Kidney epithelial cell (primary cell): ENCODE data around the gene GABRB1. TPM values are rescaled to one million over a fixed set of nuclear protein-coding genes. Genes with fewer than 3 reads are reported as not detected.

ENCODE experiments used
- DNase-seq: peaks from one replicate; pipeline ENCODE4 v3.0.0-alpha.2; 2010; ENCODE audit warnings: low read depth
- H3K27me3 ChIP-seq: 2 replicates; pipeline ENCODE4 v1.6.0; 2011; ENCODE audit warnings: low read length; ENCODE audit not compliant: control insufficient read depth, insufficient read depth
- H3K36me3 ChIP-seq: 2 replicates; pipeline ENCODE4 v1.5.1; 2011; ENCODE audit warnings: low read length; ENCODE audit not compliant: control insufficient read depth, insufficient read depth
- H3K4me3 ChIP-seq: 2 replicates; pipeline ENCODE4 v1.5.1; 2011; ENCODE audit warnings: low read depth, mild to moderate bottlenecking, control low read depth, low read length
- total RNA-seq: library from RNA; depleted of rRNA; stranded (reverse); fragments of >200 nt; gene quantifications from 2 replicates; pipeline ENCODE4 v1.2.3, GENCODE V29; 2015
- TF ChIP-seq, protein P1 (sequence below): IDR thresholded peaks from 2 replicates; pipeline ENCODE4 v1.5.1; 2011; ENCODE audit warnings: mild to moderate bottlenecking, moderate library complexity, low read length, control low read depth, inconsistent platforms; ENCODE audit not compliant: insufficient read depth, poor library complexity, severe bottlenecking

Gene GABRB1
- total RNA-seq, 1 donor from 2014 or later: not detected

DNA sequence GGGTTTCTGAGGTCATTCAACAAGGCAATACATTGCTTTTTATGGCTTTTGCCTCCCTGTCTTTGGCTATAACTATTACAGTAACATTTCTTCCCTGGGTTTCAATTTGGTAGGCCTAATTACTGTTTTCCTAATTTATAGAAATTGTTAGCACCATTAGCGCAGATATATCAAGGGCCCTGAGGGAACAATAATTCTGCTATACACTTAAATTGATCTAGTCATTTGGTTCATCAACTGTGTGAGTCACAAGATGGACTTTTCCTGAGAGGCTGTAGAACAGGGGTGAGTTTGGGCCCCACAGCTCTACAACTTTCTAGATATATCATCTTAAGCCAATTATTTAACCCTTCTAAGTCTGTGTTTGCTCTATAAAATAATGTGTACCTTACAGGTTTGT lies 324.2 kb downstream of the GABRB1 start:
- H3K27me3 ChIP-seq: no peaks in the 10 kb centered on the region
- no peaks in the 10 kb centered on the region for H3K36me3 ChIP-seq
- DNase-seq: no peak
- TF ChIP-seq, protein P1, sequence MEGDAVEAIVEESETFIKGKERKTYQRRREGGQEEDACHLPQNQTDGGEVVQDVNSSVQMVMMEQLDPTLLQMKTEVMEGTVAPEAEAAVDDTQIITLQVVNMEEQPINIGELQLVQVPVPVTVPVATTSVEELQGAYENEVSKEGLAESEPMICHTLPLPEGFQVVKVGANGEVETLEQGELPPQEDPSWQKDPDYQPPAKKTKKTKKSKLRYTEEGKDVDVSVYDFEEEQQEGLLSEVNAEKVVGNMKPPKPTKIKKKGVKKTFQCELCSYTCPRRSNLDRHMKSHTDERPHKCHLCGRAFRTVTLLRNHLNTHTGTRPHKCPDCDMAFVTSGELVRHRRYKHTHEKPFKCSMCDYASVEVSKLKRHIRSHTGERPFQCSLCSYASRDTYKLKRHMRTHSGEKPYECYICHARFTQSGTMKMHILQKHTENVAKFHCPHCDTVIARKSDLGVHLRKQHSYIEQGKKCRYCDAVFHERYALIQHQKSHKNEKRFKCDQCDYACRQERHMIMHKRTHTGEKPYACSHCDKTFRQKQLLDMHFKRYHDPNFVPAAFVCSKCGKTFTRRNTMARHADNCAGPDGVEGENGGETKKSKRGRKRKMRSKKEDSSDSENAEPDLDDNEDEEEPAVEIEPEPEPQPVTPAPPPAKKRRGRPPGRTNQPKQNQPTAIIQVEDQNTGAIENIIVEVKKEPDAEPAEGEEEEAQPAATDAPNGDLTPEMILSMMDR: no peak
- H3K4me3 ChIP-seq: no peak overlapping the region

DNA sequence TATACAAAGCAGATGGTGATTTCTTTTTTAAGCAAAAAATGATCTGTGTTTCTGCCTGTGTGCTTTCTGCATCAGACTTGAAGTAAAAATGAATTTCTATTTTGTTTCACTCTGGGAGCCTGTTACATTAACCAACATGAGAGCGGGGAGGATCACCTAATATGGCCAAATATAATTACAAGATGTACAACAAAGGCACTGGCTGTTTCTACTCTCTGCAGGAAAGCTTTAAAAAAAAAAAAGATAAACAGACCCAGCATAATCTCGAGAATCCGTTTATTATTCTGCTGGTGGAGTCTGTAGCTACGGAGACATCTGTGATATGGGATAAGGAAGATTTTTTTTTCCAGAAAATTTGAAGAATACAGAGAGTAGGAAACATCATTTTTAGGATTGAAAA lies 328.5 kb downstream of the GABRB1 start:
- no peaks in the 10 kb centered on the region for H3K36me3 ChIP-seq
- H3K4me3 ChIP-seq: no peak overlapping the region
- TF ChIP-seq, protein P1: no peak
- no peak for DNase-seq
- H3K27me3 ChIP-seq: no peaks in the 10 kb centered on the region

DNA sequence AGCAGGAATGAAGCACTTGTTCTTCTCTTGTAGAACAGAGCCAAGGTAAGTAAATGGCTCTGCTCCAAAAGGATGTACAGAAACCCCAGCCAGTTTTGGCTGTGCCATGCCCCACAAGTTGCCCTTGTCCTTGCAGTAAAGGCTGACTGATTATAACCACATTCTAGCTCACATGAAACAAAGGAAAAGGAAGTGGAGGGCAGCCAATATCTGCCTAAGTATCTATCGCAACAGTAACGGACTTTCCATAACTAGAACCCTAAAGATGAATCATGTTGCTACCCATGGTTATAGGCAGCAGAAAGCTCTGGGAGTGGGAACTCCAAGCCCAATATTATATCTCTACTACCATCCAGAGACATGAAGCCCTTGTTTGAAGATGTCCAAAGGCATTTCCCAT lies 336.4 kb downstream of the GABRB1 start:
- H3K4me3 ChIP-seq: no peak overlapping the region
- no peaks in the 10 kb centered on the region for H3K36me3 ChIP-seq
- DNase-seq: no peak
- TF ChIP-seq, protein P1: no peak
- no peaks in the 10 kb centered on the region for H3K27me3 ChIP-seq

DNA sequence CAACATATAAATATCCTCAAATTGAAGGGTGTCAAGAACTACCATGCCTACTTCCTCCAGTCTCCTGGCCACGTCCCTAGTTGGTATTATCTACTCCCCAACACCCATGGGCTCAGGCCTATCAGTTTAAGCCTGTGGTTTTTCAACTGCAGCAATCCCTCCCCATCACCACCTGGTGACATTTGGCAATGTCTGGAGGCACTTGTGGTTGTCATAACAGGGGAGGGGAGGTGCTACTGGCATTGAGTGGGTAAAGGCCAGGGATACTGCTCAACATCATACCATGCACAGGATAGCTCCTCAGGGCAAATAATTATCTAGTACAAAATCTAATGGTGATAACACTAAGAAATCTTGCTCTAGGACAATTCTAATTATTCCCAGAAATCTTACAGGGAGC lies 336.8 kb downstream of the GABRB1 start:
- Histone ChIP-seq H3K4me3 (no peak overlapping the region), H3K36me3 (no peaks in the 10 kb centered on the region), H3K27me3 (no peaks in the 10 kb centered on the region)
- TF ChIP-seq, protein P1: no peak
- DNase-seq: no peak

DNA sequence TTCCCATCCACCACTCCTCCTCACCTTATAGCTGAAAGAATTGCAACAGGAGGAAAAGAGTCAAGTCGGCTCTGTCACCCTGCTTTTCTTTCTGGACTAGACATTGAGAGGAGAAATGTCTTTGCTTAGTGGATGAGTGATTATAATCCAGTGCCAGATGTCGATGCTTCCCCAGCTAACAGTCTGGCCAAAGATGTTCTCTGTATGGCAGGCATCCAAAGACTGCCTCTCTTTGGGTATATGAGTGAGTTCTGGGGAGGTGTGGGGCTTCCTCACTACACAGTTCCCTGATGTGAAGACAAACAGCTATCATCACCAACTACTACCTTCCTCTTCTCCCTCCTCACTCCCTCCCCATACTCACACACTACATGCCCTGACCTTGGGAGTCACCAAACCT lies 341.2 kb downstream of the GABRB1 start:
- Histone ChIP-seq H3K4me3 (no peak overlapping the region), H3K27me3 (no peaks in the 10 kb centered on the region), H3K36me3 (no peaks in the 10 kb centered on the region)
- TF ChIP-seq, protein P1: no peak
- DNase-seq: no peak

DNA sequence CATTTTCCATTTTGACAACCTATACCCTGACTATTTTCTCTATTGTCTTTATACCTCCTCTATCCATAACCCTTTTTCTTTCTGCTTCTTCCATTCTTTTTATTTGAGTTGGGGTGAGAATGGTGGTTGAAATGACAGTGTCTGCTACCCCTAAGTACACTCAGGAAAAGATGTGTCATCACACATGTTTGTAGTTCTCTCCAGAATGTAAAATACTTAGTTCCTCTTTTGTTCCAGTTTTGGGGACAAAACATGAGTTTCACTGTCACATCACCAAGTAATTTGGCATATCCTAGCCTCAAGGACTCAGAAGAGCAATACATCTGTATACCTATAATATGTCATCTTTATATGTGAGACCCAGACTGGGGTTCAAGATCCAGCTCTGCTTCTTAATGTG lies 341.8 kb downstream of the GABRB1 start:
- Histone ChIP-seq H3K27me3 (no peaks in the 10 kb centered on the region), H3K4me3 (no peak overlapping the region), H3K36me3 (no peaks in the 10 kb centered on the region)
- DNase-seq: no peak
- TF ChIP-seq, protein P1: no peak
